ENCODE results near the gene CCDC63. TPM values are rescaled to one million over a fixed set of nuclear protein-coding genes. Genes with fewer than 3 reads are reported as not detected.

The CCDC63 gene
- total RNA-seq, 2 experiments from 2014 or later = not detected

- H3K4me2 ChIP-seq (ENCODE audit: low read length) = no peak overlapping the region
- TF ChIP-seq, protein P1, sequence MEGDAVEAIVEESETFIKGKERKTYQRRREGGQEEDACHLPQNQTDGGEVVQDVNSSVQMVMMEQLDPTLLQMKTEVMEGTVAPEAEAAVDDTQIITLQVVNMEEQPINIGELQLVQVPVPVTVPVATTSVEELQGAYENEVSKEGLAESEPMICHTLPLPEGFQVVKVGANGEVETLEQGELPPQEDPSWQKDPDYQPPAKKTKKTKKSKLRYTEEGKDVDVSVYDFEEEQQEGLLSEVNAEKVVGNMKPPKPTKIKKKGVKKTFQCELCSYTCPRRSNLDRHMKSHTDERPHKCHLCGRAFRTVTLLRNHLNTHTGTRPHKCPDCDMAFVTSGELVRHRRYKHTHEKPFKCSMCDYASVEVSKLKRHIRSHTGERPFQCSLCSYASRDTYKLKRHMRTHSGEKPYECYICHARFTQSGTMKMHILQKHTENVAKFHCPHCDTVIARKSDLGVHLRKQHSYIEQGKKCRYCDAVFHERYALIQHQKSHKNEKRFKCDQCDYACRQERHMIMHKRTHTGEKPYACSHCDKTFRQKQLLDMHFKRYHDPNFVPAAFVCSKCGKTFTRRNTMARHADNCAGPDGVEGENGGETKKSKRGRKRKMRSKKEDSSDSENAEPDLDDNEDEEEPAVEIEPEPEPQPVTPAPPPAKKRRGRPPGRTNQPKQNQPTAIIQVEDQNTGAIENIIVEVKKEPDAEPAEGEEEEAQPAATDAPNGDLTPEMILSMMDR (conservative IDR thresholded peaks at IDR 0.05; ENCODE audit: low read length) = no peak
- TF ChIP-seq EZH2phosphoT487 (IDR thresholded peaks at IDR 0.05; ENCODE audit: borderline replicate concordance, low read depth, low read length) = no peak
- H3K9me2 ChIP-seq (ENCODE audit: insufficient read depth, low read length) = no peaks in the 10 kb centered on the region
- ChIA-PET CTCF (ENCODE audit: unreplicated experiment) (no interaction called here), POLR2A (no interaction called here)
- no peaks in the 10 kb centered on the region for H3K79me2 ChIP-seq (ENCODE audit: insufficient read depth, low read depth, low read length)
- no peaks in the 10 kb centered on the region for H3K9me3 ChIP-seq (ENCODE audit: low read length)
- DNase-seq (ENCODE audit: low spot score) = no peak
- intact Hi-C loops (cut with micrococcal nuclease; ENCODE audit: unreplicated experiment) = no loop called here
- no TSS peak for BruUV-seq (replicated peaks)
- H3K27ac ChIP-seq (ENCODE audit: low read depth, low read length, poor library complexity, severe bottlenecking) = no peak overlapping the region
- H3K4me1 ChIP-seq (ENCODE audit: insufficient read depth, low read length, poor library complexity, severe bottlenecking) = no peaks in the 10 kb centered on the region
- H2AFZ ChIP-seq (ENCODE audit: low read length) = no peak overlapping the region
- H3K4me3 ChIP-seq (ENCODE audit: low read depth, low read length, poor library complexity, severe bottlenecking) = no peak overlapping the region
- H3K36me3 ChIP-seq (ENCODE audit: insufficient read depth, low read length) = no peaks in the 10 kb centered on the region
- H4K20me1 ChIP-seq (ENCODE audit: insufficient read depth, low read length) = no peaks in the 10 kb centered on the region
These were observed 93.5 kb downstream of the CCDC63 start for GRCh38 chr12:110940296-110940695.

- TF ChIP-seq EZH2phosphoT487 (IDR thresholded peaks at IDR 0.05; ENCODE audit: borderline replicate concordance, low read depth, low read length) = no peak
- TF ChIP-seq, protein P1 (conservative IDR thresholded peaks at IDR 0.05; ENCODE audit: low read length) = no peak
- DNase-seq (ENCODE audit: low spot score) = no peak
- H3K9me3 ChIP-seq (ENCODE audit: low read length) = no peaks in the 10 kb centered on the region
- POLR2A ChIA-PET = interaction anchor here (0.6 to 0.7 kb wide), 2 partner anchors 12 to 15 kb away, joined by 3 read pairs; no protein-coding TSS in a partner anchor
- CTCF ChIA-PET (ENCODE audit: unreplicated experiment) = no interaction called here
- no peaks in the 10 kb centered on the region for H3K79me2 ChIP-seq (ENCODE audit: insufficient read depth, low read depth, low read length)
- no peak overlapping the region for H3K4me3 ChIP-seq (ENCODE audit: low read depth, low read length, poor library complexity, severe bottlenecking)
- no TSS peak for BruUV-seq (replicated peaks)
- H3K36me3 ChIP-seq (ENCODE audit: insufficient read depth, low read length) = no peaks in the 10 kb centered on the region
- H3K27ac ChIP-seq (ENCODE audit: low read depth, low read length, poor library complexity, severe bottlenecking) = no peak overlapping the region
- H3K9me2 ChIP-seq (ENCODE audit: insufficient read depth, low read length) = no peaks in the 10 kb centered on the region
- no peaks in the 10 kb centered on the region for H3K4me1 ChIP-seq (ENCODE audit: insufficient read depth, low read length, poor library complexity, severe bottlenecking)
- H4K20me1 ChIP-seq (ENCODE audit: insufficient read depth, low read length) = no peaks in the 10 kb centered on the region
- H2AFZ ChIP-seq (ENCODE audit: low read length) = no peak overlapping the region
- no peak overlapping the region for H3K4me2 ChIP-seq (ENCODE audit: low read length)
- intact Hi-C loops (cut with micrococcal nuclease; ENCODE audit: unreplicated experiment) = no loop called here
These were observed 94.1 kb downstream of the CCDC63 start for GRCh38 chr12:110940933-110941332.

- Histone ChIP-seq H3K4me1 (ENCODE audit: insufficient read depth, low read length, poor library complexity, severe bottlenecking) (no peaks in the 10 kb centered on the region), H3K79me2 (ENCODE audit: insufficient read depth, low read depth, low read length) (no peaks in the 10 kb centered on the region), H3K9me3 (ENCODE audit: low read length) (peaks cover 4% of the 10 kb centered on the region), H3K4me3 (ENCODE audit: low read depth, low read length, poor library complexity, severe bottlenecking) (no peak overlapping the region), H3K27ac (ENCODE audit: low read depth, low read length, poor library complexity, severe bottlenecking) (no peak overlapping the region), H2AFZ (ENCODE audit: low read length) (no peak overlapping the region), H4K20me1 (ENCODE audit: insufficient read depth, low read length) (no peaks in the 10 kb centered on the region), H3K4me2 (ENCODE audit: low read length) (no peak overlapping the region), H3K9me2 (ENCODE audit: insufficient read depth, low read length) (no peaks in the 10 kb centered on the region), H3K36me3 (ENCODE audit: insufficient read depth, low read length) (no peaks in the 10 kb centered on the region)
- ChIA-PET POLR2A (interaction anchor here (0.6 to 0.7 kb wide), 2 partner anchors 12 to 15 kb away, joined by 3 read pairs; no protein-coding TSS in a partner anchor), CTCF (ENCODE audit: unreplicated experiment) (no interaction called here)
- TF ChIP-seq EZH2phosphoT487 (IDR thresholded peaks at IDR 0.05; ENCODE audit: borderline replicate concordance, low read depth, low read length) = no peak
- no peak for DNase-seq (ENCODE audit: low spot score)
- intact Hi-C loops (cut with micrococcal nuclease; ENCODE audit: unreplicated experiment) = no loop called here
- BruUV-seq (replicated peaks) = no TSS peak
These were observed 94.6 kb downstream of the CCDC63 start for GRCh38 chr12:110941391-110941790.

Measured in OCI-LY7 (cell line).